GM21526 (cell line): ENCODE measurements around the gene C3AR1.
A peak's percentile ranks its signal among the peaks of the same experiment; 100 is the strongest.
"Not testable (repeated sequence)": the region's sequence is repeated elsewhere in the genome, so short reads cannot be mapped to it uniquely, and the experiment has no call there.

Experiments
- ATAC-seq: cut with Tn5 transposase; IDR thresholded peaks from one replicate; pipeline ENCODE4 v1.9.1; 2021; ENCODE audit warnings: moderate library complexity; ENCODE audit not compliant: unreplicated experiment, low FRiP score

The C3AR1 gene

DNA sequence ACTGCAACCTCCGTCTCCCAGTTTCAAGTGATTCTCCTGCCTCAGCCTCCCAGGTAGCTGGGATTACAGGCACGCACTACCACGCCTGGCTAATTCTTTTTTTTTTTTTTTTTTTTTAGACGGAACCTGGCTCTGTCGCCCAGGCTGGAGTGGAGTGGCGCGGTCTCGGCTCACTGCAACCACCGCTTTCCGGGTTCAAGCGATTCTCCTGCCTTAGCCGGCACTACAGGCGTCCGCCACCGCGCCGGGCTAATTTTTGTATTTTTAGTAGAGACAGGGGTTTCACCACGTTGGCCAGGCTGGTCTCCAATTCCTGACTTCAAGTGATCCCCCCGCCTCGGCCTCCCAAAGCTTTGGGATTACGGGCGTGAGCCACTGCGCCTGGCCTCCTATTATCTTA lies 35.1 kb downstream of the C3AR1 start:
- not testable (repeated sequence) for ATAC-seq

DNA sequence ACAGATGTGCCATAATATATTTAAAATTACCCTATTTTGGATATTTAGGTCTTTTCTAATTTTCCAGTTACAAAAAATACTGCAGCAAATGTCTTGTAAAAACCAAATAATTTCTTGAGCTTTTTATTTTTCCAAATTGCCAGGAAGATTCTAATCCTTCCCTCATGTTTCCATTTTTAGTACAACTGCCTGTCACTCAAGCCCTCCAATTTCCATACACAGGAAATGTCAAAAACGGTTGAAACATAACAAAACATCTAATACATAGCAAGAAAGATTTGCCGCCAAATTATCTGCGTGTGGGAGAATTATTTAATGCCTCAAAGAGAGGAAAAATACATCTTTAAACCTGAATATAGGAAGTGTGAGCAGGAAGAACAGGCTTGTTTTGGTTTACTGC lies 36.0 kb downstream of the C3AR1 start:
- no peak for ATAC-seq

DNA sequence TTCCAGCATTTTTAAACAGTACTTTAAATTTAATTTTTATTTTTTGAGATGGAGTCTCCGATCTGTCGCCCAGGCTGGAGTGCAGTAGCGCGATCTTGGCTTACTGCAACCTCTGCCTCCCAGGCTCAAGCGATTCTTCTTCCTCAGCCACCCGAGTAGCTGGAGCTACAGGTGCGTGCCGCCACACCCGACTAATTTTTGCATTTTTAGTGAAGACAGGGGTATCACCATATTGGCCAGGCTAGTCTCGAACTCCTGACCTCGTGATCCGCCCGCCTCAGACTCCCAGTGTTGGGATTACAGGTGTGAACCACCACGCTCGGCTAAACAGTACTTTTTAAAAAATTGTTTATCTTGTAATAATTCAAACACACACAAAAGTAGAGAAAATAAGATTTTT lies 37.9 kb downstream of the C3AR1 start:
- ATAC-seq = no peak

DNA sequence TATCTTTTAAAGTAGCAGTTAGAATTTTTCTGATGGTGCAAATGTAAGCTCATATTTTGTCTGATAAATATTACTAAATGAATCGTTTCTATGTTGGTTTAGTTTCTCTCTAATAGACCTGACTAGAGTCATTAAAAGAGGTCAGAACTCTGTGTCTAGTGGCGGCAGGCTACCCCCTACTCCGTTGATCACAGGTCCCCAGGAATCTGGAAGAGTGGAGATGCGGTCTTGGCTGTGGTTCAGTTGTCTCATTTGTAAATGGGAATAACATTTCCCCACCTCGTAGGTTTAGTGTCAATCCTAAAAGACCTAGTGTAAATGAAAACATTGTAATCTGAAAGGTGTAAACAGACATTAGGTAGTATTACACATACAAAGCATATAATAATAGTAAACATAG lies 38.3 kb downstream of the C3AR1 start:
- ATAC-seq = no peak

DNA sequence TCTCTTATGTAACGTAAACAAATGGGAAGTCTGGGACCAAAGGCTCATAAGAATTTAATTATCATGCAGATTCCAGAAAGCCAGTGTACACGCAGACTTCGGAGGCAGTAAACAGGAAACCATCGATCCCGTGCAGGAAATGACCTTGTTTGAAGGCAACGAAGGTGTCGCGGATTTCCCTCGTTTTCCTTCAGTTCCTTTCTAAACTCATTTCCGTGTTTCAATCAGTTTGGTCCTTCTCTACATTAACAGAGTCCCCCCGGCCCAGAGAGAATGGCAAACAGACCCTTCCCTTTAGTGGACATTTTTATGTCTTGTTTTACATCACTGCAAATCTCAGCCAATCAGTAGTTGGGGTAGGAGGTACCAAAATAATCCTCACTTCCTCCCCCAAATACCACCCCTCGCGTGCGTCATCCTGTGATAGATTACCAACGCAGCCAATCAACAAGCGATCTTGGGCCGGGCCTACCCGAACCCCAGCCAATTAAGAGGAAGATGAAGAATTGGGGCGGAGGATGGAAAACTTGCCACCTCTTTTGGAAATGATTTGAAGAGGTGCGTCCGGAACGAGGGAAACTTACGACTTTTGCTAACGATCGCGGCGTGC lies 39.8 kb downstream of the C3AR1 start:
- ATAC-seq = peak; percentile 98

DNA sequence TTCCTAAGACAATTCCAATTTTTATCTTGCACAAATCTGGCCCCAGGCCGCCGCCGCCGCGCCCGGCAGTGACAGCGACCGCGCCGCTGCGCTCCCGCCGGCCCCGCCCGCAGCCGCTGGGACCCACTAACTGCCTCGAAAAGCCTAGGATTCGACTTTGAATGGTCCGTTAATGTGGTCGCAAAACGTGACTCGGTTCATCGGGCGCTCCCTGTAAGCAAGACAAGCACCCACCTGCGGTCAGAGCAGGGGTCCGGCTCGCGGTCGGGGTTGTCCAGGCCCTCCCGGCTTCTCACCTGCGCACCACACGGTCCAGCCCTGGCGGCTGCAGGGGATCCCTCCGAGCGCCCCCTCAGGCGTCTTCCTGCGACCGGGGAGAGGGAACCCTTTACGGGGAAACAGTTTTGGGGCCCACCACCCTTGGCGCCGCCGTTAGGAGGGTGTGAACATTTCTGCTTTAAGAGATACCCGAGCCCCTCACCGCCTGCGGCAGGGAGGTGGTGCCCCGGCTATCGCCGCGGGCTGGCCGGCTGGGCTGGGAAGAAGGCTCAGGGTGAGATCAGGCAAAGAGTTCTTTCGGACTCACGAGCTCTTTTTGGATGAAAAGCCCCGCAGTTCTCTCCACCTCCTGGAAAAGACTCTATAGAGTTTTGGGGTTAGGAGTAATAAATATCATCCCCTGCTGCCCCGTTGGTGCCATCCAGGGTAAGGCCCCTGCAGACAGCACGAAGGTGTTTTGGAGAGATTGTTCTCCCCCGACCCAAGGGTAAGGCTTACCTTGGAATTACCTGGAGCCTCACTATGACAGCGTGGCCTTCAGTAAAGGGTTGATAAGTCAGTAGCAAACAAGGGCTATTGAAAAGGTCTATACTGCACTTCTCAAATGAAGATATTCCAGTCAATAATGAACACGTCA lies 47.2 kb downstream of the C3AR1 start:
- no peak for ATAC-seq

DNA sequence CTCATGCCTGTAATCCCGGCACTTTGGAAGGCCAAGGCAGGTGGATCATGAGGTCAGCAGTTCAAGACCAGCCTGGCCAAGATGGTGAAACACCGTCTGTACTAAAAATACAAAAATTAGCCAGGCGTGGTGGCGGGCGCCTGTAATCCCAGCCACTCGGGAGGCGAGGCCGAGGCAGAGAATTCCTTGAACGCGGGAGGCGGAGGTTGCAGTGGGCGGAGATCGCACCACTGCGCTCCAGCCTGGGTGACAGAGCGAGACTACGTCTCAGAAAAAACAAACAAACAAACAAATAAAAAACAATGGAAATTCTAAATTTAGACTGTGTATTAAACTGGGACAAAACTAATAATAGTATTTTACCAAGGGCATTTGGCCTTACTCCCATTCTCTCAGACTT lies 47.9 kb downstream of the C3AR1 start:
- not testable (repeated sequence) for ATAC-seq

DNA sequence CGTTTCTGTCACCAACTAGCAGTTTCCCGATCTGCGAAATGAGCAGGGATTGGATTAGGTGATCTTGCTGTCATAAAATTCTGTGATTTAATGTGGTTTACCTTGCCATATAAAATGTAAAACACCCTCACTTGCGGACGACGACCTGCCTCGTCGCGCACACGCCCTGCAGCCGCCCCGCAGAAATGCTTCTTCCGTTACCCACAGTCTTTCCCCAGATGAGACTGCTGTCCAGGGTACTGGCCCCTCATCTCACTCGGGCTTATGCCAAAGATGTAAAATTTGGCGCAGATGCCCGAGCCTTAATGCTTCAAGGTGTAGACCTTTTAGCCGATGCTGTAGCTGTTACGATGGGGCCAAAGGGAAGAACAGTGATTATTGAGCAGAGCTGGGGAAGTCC lies 51.3 kb downstream of the C3AR1 start:
- no peak for ATAC-seq

DNA sequence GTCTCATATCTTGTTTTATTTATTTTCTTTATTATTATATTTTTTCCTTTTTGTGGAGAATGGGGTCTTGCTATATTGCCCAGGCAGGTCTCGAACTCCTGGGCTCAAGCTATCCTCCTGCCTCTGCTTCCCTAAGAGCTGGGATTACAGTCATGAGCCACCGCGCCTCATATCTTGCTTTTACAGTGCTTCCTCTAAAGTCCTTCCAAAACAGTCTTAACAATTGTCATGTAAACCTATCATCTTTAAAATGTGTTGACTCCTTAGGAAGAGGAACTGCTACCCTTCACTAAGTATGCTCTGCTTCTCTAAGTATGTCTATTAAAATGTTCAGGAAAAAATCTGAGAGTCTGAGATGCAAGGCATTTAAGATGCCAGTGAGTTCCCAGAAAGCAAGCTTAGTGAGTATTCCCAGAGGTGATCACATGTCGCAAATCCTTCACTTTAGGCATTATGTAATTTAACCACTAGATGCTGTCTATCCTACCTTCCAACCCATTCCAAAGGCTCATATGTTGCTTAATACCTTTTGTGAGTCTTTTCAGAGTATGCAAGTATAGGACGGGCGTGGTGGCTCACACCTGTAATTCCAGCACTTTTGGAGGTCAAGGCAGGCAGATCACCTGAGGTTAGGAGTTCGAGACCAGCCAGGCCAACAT lies 53.4 kb downstream of the C3AR1 start:
- ATAC-seq = no peak

DNA sequence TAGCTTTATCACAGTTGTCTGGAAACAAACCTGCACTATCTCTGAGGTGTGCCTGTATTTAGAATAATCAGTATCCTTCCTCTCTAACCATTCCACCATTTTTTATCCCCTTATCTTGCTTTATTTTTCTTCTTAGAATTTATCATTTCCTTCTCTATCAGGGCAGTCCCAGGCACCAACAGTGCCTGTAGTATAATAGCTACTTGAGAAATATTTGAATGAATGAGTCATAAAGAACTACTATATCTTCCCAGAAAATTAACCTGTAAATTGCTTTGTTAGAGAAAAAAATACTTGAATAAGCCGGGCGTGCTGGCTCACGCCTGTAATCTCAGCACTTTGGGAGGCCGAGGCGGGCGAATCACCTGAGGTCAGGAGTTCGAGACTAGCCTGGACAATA lies 54.8 kb downstream of the C3AR1 start:
- no peak for ATAC-seq
